ENCODE results near the gene PRDX3.

Gene PRDX3

GRCh38 chr10:119129721-119130120, 48.9 kb downstream of the PRDX3 start:
- no peak for DNase-seq (ENCODE audit: low read depth)

- DNase-seq (ENCODE audit: low read depth), result no peak
Observed at GRCh38 chr10:119125942-119126341, 52.7 kb downstream of the PRDX3 start.

- no peak for DNase-seq (ENCODE audit: low read depth)
Observed at GRCh38 chr10:119120875-119121274, 57.7 kb downstream of the PRDX3 start.

GRCh38 chr10:119120413-119120867, 58.2 kb downstream of the PRDX3 start:
- DNase-seq (ENCODE audit: low read depth), result no peak

GRCh38 chr10:119119400-119119799, 59.2 kb downstream of the PRDX3 start:
- DNase-seq (ENCODE audit: low read depth), result no peak

- DNase-seq (ENCODE audit: low read depth), result no peak
Observed at GRCh38 chr10:119118231-119118630, 60.4 kb downstream of the PRDX3 start.

Measured in activated T-helper 9 cell treated with anti-CD3 and anti-CD28 coated beads, Interleukin-2, amount 50 U/mL, for 16 hours (primary cell).